ENCODE results near the gene HOXB3. TPM values are rescaled to one million over a fixed set of nuclear protein-coding genes. Genes with fewer than 3 reads are reported as not detected.
A peak's percentile ranks its signal among the peaks of the same experiment; 100 is the strongest.

HOXB3 gene
- total and polyA plus RNA-seq, 12 donors, result 2.3 to 28.8 (median 8.8) TPM

- Histone ChIP-seq H3K36me3 (replicated peaks in 1 of 2) (no peaks in the 10 kb centered on the region), H3K4me3 (no peak overlapping the region), H3K27me3 (peaks cover 94% of the 10 kb centered on the region), H3K4me1 (replicated peaks in 1 of 2) (peaks cover 0 to 4% of the 10 kb centered on the region in 2 donors), H3K27ac (no peak overlapping the region), H3K9me3 (replicated peaks in 1 of 3) (no peaks in the 10 kb centered on the region)
- intact Hi-C loops (cut with DNase I), result no loop called here
- 4 to 10% (median 9%) methylated on average over 32 to 39 of the region's 39 CpGs for WGBS, 4 donors
- DNase-seq, result peak; percentile 66 to 81 (median 74)
- TF ChIP-seq CTCF (IDR thresholded peaks at IDR 0.05) (peak in 5 of 6 experiments; percentile 19 to 53 (median 25)), POLR2A (IDR thresholded peaks at IDR 0.05) (no peak)
Measured at GRCh38 chr17:48636177-48637018, 46.4 kb upstream of the HOXB3 start.

GRCh38 chr17:48634493-48635208 lies 44.6 kb upstream of the HOXB3 start:
- peaks cover 0 to 4% of the 10 kb centered on the region in 2 donors for H3K4me1 ChIP-seq (replicated peaks in 1 of 2)
- no peaks in the 10 kb centered on the region for H3K9me3 ChIP-seq (replicated peaks in 1 of 3)
- intact Hi-C loops (cut with DNase I), result no loop called here
- H3K4me3 ChIP-seq, result no peak overlapping the region
- no peak overlapping the region for H3K27ac ChIP-seq
- 42 to 48% (median 44%) methylated on average over 20 of the region's 20 CpGs for WGBS, 4 donors
- no peak for TF ChIP-seq POLR2A (IDR thresholded peaks at IDR 0.05)
- no peak for DNase-seq
- peaks cover 93% of the 10 kb centered on the region for H3K27me3 ChIP-seq
- no peaks in the 10 kb centered on the region for H3K36me3 ChIP-seq (replicated peaks in 1 of 2)

GRCh38 chr17:48633266-48633677 lies 43.2 kb upstream of the HOXB3 start:
- peaks cover 99% of the 10 kb centered on the region for H3K27me3 ChIP-seq
- no peaks in the 10 kb centered on the region for H3K9me3 ChIP-seq (replicated peaks in 1 of 3)
- H3K4me3 ChIP-seq, result no peak overlapping the region
- no peak overlapping the region for H3K27ac ChIP-seq
- DNase-seq, result peak in 1 of 7 donors; percentile 13
- peaks cover 0 to 4% of the 10 kb centered on the region in 2 donors for H3K4me1 ChIP-seq (replicated peaks in 1 of 2)
- intact Hi-C loops (cut with DNase I), result no loop called here
- WGBS, 4 donors, result 27 to 36% (median 32%) methylated on average over 22 to 35 of the region's 35 CpGs
- TF ChIP-seq POLR2A (IDR thresholded peaks at IDR 0.05), result no peak
- TF ChIP-seq CTCF (IDR thresholded peaks at IDR 0.05), result no peak
- H3K36me3 ChIP-seq (replicated peaks in 1 of 2), result no peaks in the 10 kb centered on the region

GRCh38 chr17:48632579-48633265 lies 42.7 kb upstream of the HOXB3 start:
- Histone ChIP-seq H3K9me3 (replicated peaks in 1 of 3) (no peaks in the 10 kb centered on the region), H3K4me1 (replicated peaks in 1 of 2) (peaks cover 0 to 4% of the 10 kb centered on the region in 2 donors), H3K4me3 (no peak overlapping the region), H3K36me3 (replicated peaks in 1 of 2) (no peaks in the 10 kb centered on the region), H3K27ac (no peak overlapping the region), H3K27me3 (peaks cover 99% of the 10 kb centered on the region)
- 62 to 72% (median 66%) methylated on average over 7 of the region's 7 CpGs for WGBS, 4 donors
- DNase-seq, result no peak
- no peak for TF ChIP-seq CTCF (IDR thresholded peaks at IDR 0.05)
- no peak for TF ChIP-seq POLR2A (IDR thresholded peaks at IDR 0.05)
- intact Hi-C loops (cut with DNase I), result no loop called here
